A673 (cell line): ENCODE measurements around the gene LCE2D. TPM values are rescaled to one million over a fixed set of nuclear protein-coding genes. Genes with fewer than 3 reads are reported as not detected.
"Not testable (repeated sequence)": the region's sequence is repeated elsewhere in the genome, so short reads cannot be mapped to it uniquely, and the experiment has no call there.

Experiments
- BruUV-seq: library from RNA; stranded (reverse); fragments of 400-500 nt; replicated peaks from 2 replicates; lab custom pipeline; 2021; lab: Mats Ljungman, UMichigan
- CTCF ChIA-PET: fragments of 300-600 bp; sonication (Branson Sonifier 250); formaldehyde crosslinking; loops from one replicate; lab custom pipeline; 2022; ENCODE audit warnings: antibody characterized with exemption; lab: Charles Lee
- POLR2A ChIA-PET: fragments of 300-600 bp; sonication (Branson Sonifier 250); formaldehyde crosslinking; loops from one replicate; lab custom pipeline; 2022; ENCODE audit warnings: antibody characterized with exemption; ENCODE audit not compliant: low non-redundant PET; lab: Charles Lee
- DNase-seq: peaks from one replicate; pipeline ENCODE4 v3.0.0-alpha.2; 2015; ENCODE audit warnings: low spot score
- H3K27ac ChIP-seq: fragments of 200-600 bp; sonication (generic); 2 replicates; pipeline ENCODE4 v1.5.1; 2016; ENCODE audit warnings: mixed run types, low read depth, mild to moderate bottlenecking, mixed read lengths, antibody characterized with exemption, low read length; ENCODE audit not compliant: poor library complexity, severe bottlenecking
- H3K27me3 ChIP-seq: fragments of 200-600 bp; sonication (generic); replicated peaks from 2 replicates; pipeline ENCODE4 v1.6.1; 2017; ENCODE audit warnings: mixed run types, low read depth, mild to moderate bottlenecking, mixed read lengths, antibody characterized with exemption, low read length; ENCODE audit not compliant: insufficient read depth, poor library complexity
- H3K36me3 ChIP-seq: fragments of 200-600 bp; sonication (generic); 2 replicates; pipeline ENCODE4 v1.6.1; 2016; ENCODE audit warnings: mixed run types, mild to moderate bottlenecking, mixed read lengths, antibody characterized with exemption, low read length; ENCODE audit not compliant: insufficient read depth, poor library complexity, severe bottlenecking
- H3K4me1 ChIP-seq: fragments of 200-600 bp; sonication (generic); 2 replicates; pipeline ENCODE4 v1.6.1; 2017; ENCODE audit warnings: mixed run types, mild to moderate bottlenecking, mixed read lengths, antibody characterized with exemption, low read length; ENCODE audit not compliant: insufficient read depth, poor library complexity, severe bottlenecking
- H3K4me3 ChIP-seq: fragments of 200-600 bp; sonication (generic); 2 replicates; pipeline ENCODE4 v1.5.1; 2016; ENCODE audit warnings: low read depth, mixed run types, mild to moderate bottlenecking, mixed read lengths, low read length; ENCODE audit not compliant: poor library complexity, severe bottlenecking
- H3K9me3 ChIP-seq: fragments of 200-600 bp; sonication (generic); 2 replicates; pipeline ENCODE4 v1.6.1; 2016; ENCODE audit warnings: mixed run types, low read depth, mild to moderate bottlenecking, mixed read lengths, antibody characterized with exemption, low read length; ENCODE audit not compliant: poor library complexity, severe bottlenecking
- CTCF ChIP-seq: fragments of 300-800, 200-600 bp; sonication (generic); conservative IDR thresholded peaks from 2 replicates; pipeline ENCODE4 v1.5.1; 2017; ENCODE audit warnings: low read depth, mild to moderate bottlenecking, antibody characterized with exemption, low read length, moderate library complexity, mixed read lengths
- EZH2 ChIP-seq: fragments of 200-600 bp; sonication (generic); IDR thresholded peaks from 2 replicates; pipeline ENCODE4 v1.6.1; 2017; ENCODE audit warnings: borderline replicate concordance, low read depth, mild to moderate bottlenecking, mixed read lengths, antibody characterized with exemption, low read length; ENCODE audit not compliant: poor library complexity, severe bottlenecking
- intact Hi-C: fragments of 100-400 bp; cut with micrococcal nuclease; formaldehyde crosslinking; loops from one replicate; pipeline ENCODE4 v1.10.0; 2022; ENCODE audit not compliant: unreplicated experiment
- total RNA-seq: library from RNA; stranded (reverse); gene quantifications from 2 replicates; pipeline ENCODE4 v1.2.3, GENCODE V29; 2021

LCE2D gene
- total RNA-seq, 1 experiment from 2014 or later, result not detected

GRCh38 chr1:152681616-152682015 lies 18.4 kb downstream of the LCE2D start:
- ChIA-PET CTCF (no interaction called here), POLR2A (no interaction called here)
- Histone ChIP-seq H3K4me3 (no peak overlapping the region), H3K9me3 (no peaks in the 10 kb centered on the region), H3K4me1 (no peaks in the 10 kb centered on the region), H3K27ac (no peak overlapping the region), H3K27me3 (peaks cover 27% of the 10 kb centered on the region), H3K36me3 (no peaks in the 10 kb centered on the region)
- DNase-seq, result no peak
- no TSS peak for BruUV-seq
- intact Hi-C loops, result loop anchor here (10.0 kb wide), 1 partner anchor 57 kb away; the partner anchor contains the start of gene LCE3A
- TF ChIP-seq CTCF, result no peak

- intact Hi-C loops, result loop anchor here (10.0 kb wide), 1 partner anchor 59 kb away; the partner anchor contains the start of gene LCE3A
- no TSS peak for BruUV-seq
- POLR2A ChIA-PET, result no interaction called here
Observed at GRCh38 chr1:152683846-152684245, 20.7 kb downstream of the LCE2D start.

GRCh38 chr1:152685823-152686222 lies 22.6 kb downstream of the LCE2D start, which contains the start of gene LCE2B:
Gene LCE2B, plus strand, starts transcription at chr1:152686123. Its CDS starts 721 bp downstream, at chr1:152686844.
- intact Hi-C loops, result loop anchor here (10.0 kb wide), 1 partner anchor 61 kb away; the partner anchor contains the start of gene LCE3A
- CTCF ChIA-PET, H3K4me1 ChIP-seq, H3K36me3 ChIP-seq, BruUV-seq, POLR2A ChIA-PET, H3K4me3 ChIP-seq, H3K27ac ChIP-seq, DNase-seq, H3K27me3 ChIP-seq, H3K9me3 ChIP-seq: not testable (repeated sequence)

More at GRCh38 chr1:152683846-152684245, 20.7 kb downstream of the LCE2D start:
- Histone ChIP-seq H3K27me3 (peaks cover 8% of the 10 kb centered on the region), H3K4me1 (no peaks in the 10 kb centered on the region), H3K4me3 (no peak overlapping the region), H3K36me3 (no peaks in the 10 kb centered on the region), H3K9me3 (no peaks in the 10 kb centered on the region), H3K27ac (no peak overlapping the region)
- TF ChIP-seq EZH2 (no peak), CTCF (no peak)
- CTCF ChIA-PET, result no interaction called here
- DNase-seq, result no peak
